ENCODE data around the gene FHL2. TPM values are rescaled to one million over a fixed set of nuclear protein-coding genes. Genes with fewer than 3 reads are reported as not detected.

The FHL2 gene
- total RNA-seq (100 to 1,000 TPM in 6 of 9 donors, 10 to 100 TPM in 3; 41.2 to 213 (median 135) TPM), polyA plus RNA-seq (10 to 100 TPM; 43.8 to 54.9 (median 50.8) TPM)
- long read RNA-seq, donor 1, transcript FHL2-204 (6 exons, 1,426 nt) = major isoform, 8 of 26 reads
- long read RNA-seq, donor 1, partial matches to known transcripts = 6 of 26 reads
- long read RNA-seq, donor 1, other reads (novel, unspliced or antisense) = 0 of 26 reads
- long read RNA-seq, donor 2, transcript FHL2-204 (6 exons, 1,426 nt) = major isoform, 10 of 26 reads
- long read RNA-seq, donor 2, partial matches to known transcripts = 10 of 26 reads
- long read RNA-seq, donor 2, other reads (novel, unspliced or antisense) = 0 of 26 reads
- long read RNA-seq, donor 3, partial matches to known transcripts = 0 of 12 reads
- long read RNA-seq, donor 3, other reads (novel, unspliced or antisense) = 0 of 12 reads
- long read RNA-seq, donor 4, transcript FHL2-201 (7 exons, 1,462 nt) = minor isoform, 8 of 115 reads
- long read RNA-seq, donor 4, transcript FHL2-206 (6 exons, 1,367 nt) = minor isoform, 11 of 115 reads
- long read RNA-seq, donor 4, transcript FHL2-205 (6 exons, 1,531 nt) = minor isoform, 9 of 115 reads
- long read RNA-seq, donor 4, transcript FHL2-204 (6 exons, 1,426 nt) = major isoform, 66 of 115 reads
- long read RNA-seq, donor 4, partial matches to known transcripts = 6 of 115 reads
- long read RNA-seq, donor 4, other reads (novel, unspliced or antisense) = 9 of 115 reads
- long read RNA-seq, donor 5, transcript FHL2-205 (6 exons, 1,531 nt) = minor isoform, 36 of 223 reads
- long read RNA-seq, donor 5, transcript FHL2-206 (6 exons, 1,367 nt) = minor isoform, 35 of 223 reads
- long read RNA-seq, donor 5, transcript FHL2-202 (7 exons, 1,769 nt) = minor isoform, 29 of 223 reads
- long read RNA-seq, donor 5, transcript FHL2-204 (6 exons, 1,426 nt) = major isoform, 83 of 223 reads
- long read RNA-seq, donor 5, partial matches to known transcripts = 3 of 223 reads
- long read RNA-seq, donor 5, other reads (novel, unspliced or antisense) = 11 of 223 reads
- long read RNA-seq, donor 6, transcript FHL2-204 (6 exons, 1,426 nt) = major isoform, 10 of 35 reads
- long read RNA-seq, donor 6, transcript FHL2-201 (7 exons, 1,462 nt) = minor isoform, 5 of 35 reads
- long read RNA-seq, donor 6, transcript FHL2-202 (7 exons, 1,769 nt) = minor isoform, 5 of 35 reads
- long read RNA-seq, donor 6, transcript FHL2-206 (6 exons, 1,367 nt) = minor isoform, 5 of 35 reads
- long read RNA-seq, donor 6, partial matches to known transcripts = 4 of 35 reads
- long read RNA-seq, donor 6, other reads (novel, unspliced or antisense) = 2 of 35 reads
- long read RNA-seq, donor 7, partial matches to known transcripts = 8 of 13 reads
- long read RNA-seq, donor 7, other reads (novel, unspliced or antisense) = 0 of 13 reads
- long read RNA-seq, donor 8, transcript FHL2-205 (6 exons, 1,531 nt) = minor isoform, 5 of 19 reads
- long read RNA-seq, donor 8, transcript FHL2-204 (6 exons, 1,426 nt) = major isoform, 8 of 19 reads
- long read RNA-seq, donor 8, partial matches to known transcripts = 0 of 19 reads
- long read RNA-seq, donor 8, other reads (novel, unspliced or antisense) = 0 of 19 reads
- long read RNA-seq, donor 9, transcript FHL2-204 (6 exons, 1,426 nt) = major isoform, 18 of 28 reads
- long read RNA-seq, donor 9, partial matches to known transcripts = 7 of 28 reads
- long read RNA-seq, donor 9, other reads (novel, unspliced or antisense) = 0 of 28 reads
- long read RNA-seq, donor 10, partial matches to known transcripts = 0 of 9 reads
- long read RNA-seq, donor 10, other reads (novel, unspliced or antisense) = 0 of 9 reads

DNA sequence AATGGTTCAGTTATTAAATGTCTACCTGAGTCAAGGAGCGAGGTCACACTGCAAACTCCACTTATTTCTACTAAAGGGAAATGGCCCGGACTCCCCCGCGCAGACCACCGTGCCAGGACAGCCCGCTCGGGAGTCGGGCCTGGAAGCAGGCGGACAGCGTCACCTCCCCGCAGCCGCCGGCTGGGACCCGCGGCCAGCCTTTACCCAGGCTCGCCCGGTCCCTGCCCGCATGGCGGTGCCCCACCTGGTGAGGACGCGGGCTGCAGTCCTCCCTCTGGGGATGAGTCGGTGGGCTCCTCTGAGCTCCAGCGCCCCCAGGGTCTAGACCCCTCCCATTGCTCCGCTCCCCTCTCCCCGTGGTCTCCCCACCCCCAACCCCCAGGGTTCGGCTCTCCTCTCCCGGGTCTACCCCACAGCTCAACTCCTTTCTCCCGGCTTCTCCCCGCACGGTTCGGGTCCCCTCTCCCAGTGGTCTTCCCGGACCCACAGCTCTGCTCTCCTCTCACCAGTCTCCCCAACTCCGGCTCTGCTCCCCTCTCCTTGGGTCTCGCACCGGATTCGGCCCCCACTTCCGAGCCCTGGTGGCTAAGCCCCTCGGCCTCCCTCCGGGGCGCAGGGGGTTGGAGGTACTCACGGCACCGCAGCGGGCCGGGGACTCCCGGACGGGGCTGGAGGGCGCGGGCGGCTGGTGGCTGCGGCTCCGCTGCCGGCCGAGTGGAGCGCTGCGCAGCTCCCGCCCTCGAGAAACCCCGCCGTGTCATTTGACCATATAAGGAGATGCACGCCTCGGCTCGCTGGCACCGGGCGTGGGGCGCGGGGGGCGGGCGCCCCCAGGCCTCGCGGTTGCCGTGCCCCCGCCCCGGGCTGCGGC lies at the start of gene FHL2:
Gene FHL2, minus strand, starts transcription at position 716 of the 871 bp plus-strand sequence. CDS start 12,535 bp downstream, outside the sequence.
- DNase-seq = peak; percentile 68 to 81 (median 77)
- TF ChIP-seq POLR2A (IDR thresholded peaks at IDR 0.05) = peak; percentile 83 to 92
- TF ChIP-seq, protein P1, sequence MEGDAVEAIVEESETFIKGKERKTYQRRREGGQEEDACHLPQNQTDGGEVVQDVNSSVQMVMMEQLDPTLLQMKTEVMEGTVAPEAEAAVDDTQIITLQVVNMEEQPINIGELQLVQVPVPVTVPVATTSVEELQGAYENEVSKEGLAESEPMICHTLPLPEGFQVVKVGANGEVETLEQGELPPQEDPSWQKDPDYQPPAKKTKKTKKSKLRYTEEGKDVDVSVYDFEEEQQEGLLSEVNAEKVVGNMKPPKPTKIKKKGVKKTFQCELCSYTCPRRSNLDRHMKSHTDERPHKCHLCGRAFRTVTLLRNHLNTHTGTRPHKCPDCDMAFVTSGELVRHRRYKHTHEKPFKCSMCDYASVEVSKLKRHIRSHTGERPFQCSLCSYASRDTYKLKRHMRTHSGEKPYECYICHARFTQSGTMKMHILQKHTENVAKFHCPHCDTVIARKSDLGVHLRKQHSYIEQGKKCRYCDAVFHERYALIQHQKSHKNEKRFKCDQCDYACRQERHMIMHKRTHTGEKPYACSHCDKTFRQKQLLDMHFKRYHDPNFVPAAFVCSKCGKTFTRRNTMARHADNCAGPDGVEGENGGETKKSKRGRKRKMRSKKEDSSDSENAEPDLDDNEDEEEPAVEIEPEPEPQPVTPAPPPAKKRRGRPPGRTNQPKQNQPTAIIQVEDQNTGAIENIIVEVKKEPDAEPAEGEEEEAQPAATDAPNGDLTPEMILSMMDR (IDR thresholded peaks at IDR 0.05) = peak; percentile 9 to 61 (median 46)
- no peaks in the 10 kb centered on the region for H3K9me3 ChIP-seq (replicated peaks in 1 of 3)
- no peaks in the 10 kb centered on the region for H3K27me3 ChIP-seq
- WGBS, 4 donors = 1 to 3% (median 1%) methylated on average over 26 to 74 of the region's 74 CpGs
- H3K36me3 ChIP-seq (replicated peaks in 1 of 2) = no peaks in the 10 kb centered on the region
- peak within 1 kb of the TSS in 3 of 4 donors; percentile 83 to 89 (median 87) for H3K4me3 ChIP-seq
- peak within 1 kb of the TSS; percentile 34 to 96 (median 83) for H3K27ac ChIP-seq
- peaks cover 2 to 36% of the 10 kb centered on the region in 2 donors for H3K4me1 ChIP-seq (replicated peaks in 1 of 2)
- intact Hi-C loops (cut with DNase I) = no loop called here

GRCh38 chr2:105447476-105447875 lies 48.6 kb upstream of the FHL2 start:
- Histone ChIP-seq H3K36me3 (replicated peaks in 1 of 2) (no peaks in the 10 kb centered on the region), H3K27me3 (no peaks in the 10 kb centered on the region), H3K27ac (no peak overlapping the region), H3K9me3 (replicated peaks in 1 of 3) (no peaks in the 10 kb centered on the region), H3K4me3 (no peak overlapping the region), H3K4me1 (replicated peaks in 1 of 2) (no peaks in the 10 kb centered on the region)
- intact Hi-C loops (cut with DNase I) = no loop called here
- WGBS, 4 donors = 86 to 94% (median 90%) methylated on average over 4 of the region's 4 CpGs
- DNase-seq = no peak
- TF ChIP-seq, protein P1 (IDR thresholded peaks at IDR 0.05) = no peak
- no peak for TF ChIP-seq POLR2A (IDR thresholded peaks at IDR 0.05)

DNA sequence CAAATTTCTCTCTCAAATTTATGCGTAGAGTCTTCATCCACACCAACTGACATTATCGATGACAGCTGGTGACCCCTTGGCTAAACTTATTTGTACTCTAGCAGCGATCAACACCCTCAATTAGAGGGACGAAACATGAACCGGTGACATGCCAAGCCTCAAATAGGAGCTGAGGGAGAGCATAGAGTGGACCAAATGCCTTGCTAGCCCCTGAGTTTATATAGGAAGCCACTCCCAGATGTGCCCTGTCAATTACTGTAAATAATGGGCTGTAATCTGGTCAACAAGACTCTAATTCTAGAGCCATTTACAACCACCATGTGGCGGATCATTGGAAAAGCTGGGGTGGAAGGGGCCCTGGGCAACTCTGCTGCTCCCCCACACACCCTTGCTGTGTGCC lies 47.6 kb upstream of the FHL2 start:
- WGBS, 4 donors = 89 to 94% (median 93%) methylated on average over 5 to 6 of the region's 6 CpGs

More for the DNA sequence above, 47.6 kb upstream of the FHL2 start:
- DNase-seq = no peak
- intact Hi-C loops (cut with DNase I) = no loop called here
- TF ChIP-seq, protein P1 (IDR thresholded peaks at IDR 0.05) = no peak
- no peak for TF ChIP-seq POLR2A (IDR thresholded peaks at IDR 0.05)
- no peaks in the 10 kb centered on the region for H3K4me1 ChIP-seq (replicated peaks in 1 of 2)
- no peaks in the 10 kb centered on the region for H3K36me3 ChIP-seq (replicated peaks in 1 of 2)
- no peak overlapping the region for H3K4me3 ChIP-seq
- H3K27ac ChIP-seq = no peak overlapping the region
- no peaks in the 10 kb centered on the region for H3K27me3 ChIP-seq
- H3K9me3 ChIP-seq (replicated peaks in 1 of 3) = no peaks in the 10 kb centered on the region

Measured in adrenal gland (tissue), 19 donors.